NCI-H748 treated with DMSO at 0.1 percent for 48 hours (cell line): ENCODE results near the gene LIG4.
"Not testable (repeated sequence)": the region's sequence is repeated elsewhere in the genome, so short reads cannot be mapped to it uniquely, and the experiment has no call there.

Experiments used
- DNase-seq: peaks from one replicate; lab custom pipeline; 2025; lab: John Stamatoyannopoulos, UW

The LIG4 gene

DNA sequence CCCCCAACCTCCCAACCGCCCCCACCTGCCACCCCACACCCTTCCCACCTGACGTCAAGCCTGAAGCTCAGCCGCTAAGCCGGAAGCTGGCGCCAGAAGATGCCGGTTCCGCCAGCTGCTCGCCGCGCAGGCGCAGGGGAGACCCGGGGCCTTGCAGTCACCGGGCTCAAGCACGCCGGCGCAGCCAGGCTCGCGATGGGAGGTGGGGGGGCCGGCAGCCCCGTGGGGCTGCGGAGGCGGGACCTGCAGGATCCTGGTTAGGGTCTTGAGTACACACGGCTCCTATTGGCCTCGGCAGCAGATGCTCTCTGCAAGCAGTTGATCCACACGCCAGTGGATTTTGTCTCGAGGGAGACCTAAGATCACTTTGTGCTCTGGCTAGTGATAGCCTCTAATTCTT is at the start of gene LIG4:
LIG4 (minus strand) TSS at position 101 of the 400 bp plus-strand sequence. CDS start 4,268 bp downstream, outside the sequence.
- DNase-seq: peak; percentile 87

- no peak for DNase-seq
These were observed 48.5 kb upstream of the LIG4 start for GRCh38 chr13:108263621-108264355.

DNA sequence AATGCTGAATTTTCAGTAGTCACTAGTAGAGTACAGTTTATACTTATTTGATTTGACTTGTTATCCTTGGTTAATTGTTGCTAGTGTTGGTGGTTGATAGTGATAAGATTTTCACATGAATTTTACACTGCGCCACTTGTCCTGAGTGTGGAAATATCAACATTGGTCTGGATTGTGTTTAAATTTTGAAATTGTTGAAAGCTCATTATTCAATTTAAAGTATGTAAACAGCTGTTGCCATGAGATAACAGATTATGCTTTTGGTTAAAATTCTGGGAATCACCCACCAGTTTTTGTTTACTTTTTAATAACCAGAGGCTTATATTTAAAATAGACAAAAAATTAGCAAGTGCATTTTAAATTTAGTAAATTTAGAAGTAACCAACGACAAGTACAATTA is 41.9 kb upstream of the LIG4 start:
- no peak for DNase-seq

- no peak for DNase-seq
These were observed 33.8 kb upstream of the LIG4 start for GRCh38 chr13:108249150-108249549.

GRCh38 chr13:108230377-108230776 is 15.0 kb upstream of the LIG4 start:
- DNase-seq: no peak

DNA sequence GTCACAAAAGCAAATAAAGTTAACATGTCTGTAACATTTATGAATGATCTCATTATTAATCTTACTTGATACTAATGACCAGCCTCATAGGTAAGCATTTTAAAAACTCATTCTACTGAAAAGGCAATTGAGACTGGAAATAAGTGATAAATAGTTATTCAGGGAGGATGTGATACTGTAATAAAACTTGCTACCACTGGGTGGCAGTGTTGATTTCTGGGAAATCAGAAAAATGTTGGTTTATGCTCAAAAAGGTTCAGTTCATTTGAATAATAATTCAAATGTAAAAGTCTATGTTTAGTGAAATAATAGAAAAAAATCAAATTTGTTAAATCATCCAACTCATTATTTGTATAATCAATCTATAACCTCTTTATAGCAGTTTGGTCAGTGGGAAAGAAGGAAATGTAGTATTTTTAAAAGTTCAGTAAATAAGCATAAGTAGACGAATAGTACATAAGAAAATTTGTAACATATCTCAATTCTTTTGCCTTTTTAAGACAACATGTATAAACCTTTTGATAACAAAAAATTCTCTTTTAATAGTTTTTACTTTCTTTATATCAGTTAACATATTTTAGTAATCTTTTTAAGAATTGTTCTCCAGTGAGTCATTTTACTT is 12.4 kb upstream of the LIG4 start:
- peak; percentile 55 for DNase-seq

DNA sequence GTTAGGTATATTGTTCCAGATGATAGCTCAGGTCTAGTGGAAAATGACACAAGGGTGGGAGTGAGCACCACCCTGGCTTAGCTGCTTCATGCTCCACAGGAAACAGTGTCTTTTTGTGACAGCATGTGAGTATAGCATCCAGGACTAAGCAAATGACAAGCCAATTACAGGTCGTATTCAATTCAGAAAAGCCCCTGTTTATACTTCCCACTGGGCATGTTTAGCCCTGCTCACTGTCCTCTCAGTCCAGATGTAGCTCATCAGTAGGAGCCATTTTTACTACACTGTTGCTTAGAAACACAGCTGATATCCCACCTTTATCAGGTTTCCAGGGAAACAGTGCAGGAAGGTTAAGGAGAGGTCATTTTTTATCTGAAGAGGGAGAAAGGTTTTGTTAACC is 10.8 kb upstream of the LIG4 start:
- peak; percentile 99 for DNase-seq

GRCh38 chr13:108225440-108225839 is 10.1 kb upstream of the LIG4 start:
- no peak for DNase-seq

DNA sequence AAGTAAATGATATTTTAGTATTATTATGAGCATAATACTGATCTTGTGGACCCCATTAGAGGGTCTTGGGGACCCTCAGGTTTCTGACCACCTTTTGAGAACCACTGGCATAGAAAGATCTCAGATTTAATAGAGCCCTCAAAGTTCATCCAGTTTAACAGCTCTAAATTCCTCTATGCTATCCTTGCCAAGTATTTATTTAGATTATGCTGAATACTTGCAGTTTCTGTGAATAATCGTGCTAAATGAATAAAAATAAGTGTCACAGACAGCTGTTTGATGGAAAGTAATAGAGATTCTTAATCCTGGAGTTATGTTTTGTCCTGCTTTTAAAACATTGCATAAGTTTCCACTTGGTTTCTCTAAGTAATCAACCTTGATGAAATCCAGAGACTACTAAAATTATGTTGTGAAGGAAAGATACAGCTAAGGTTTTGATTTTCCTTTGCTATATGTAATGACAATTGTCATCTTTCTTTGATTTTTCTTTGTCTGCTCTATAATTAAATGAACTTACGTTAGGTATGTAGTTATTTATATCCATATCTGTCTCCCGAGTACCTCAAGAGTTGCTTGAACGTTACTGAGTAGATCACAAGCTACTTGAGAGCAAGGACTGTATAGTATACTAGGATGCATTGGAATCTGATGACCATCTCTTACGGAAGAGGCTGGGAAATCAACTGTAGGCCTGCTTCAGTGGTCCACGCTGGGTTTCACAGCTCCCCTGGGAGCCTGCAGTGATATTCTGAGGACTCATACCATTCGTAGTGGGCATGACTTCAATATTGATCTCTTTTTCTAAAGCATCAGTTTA is 8.6 kb upstream of the LIG4 start:
- no peak for DNase-seq

DNA sequence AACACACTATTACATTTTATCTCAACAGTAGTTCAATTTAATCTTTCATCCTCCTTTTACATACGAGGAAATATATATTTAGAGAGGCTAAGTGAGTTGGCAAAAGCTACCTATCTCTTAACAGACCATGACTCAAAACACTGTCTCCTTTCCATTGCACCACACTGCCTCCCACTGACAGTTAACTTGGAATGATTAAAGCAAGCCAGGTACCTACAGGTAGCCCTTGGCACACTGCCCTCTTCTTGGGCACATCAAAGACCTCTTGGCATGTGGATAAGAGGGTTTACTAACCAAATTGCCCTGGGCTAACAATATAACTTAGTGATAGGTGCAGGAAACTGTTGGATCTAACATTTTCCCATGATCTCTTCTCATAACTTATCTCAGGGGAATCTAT is 4.7 kb upstream of the LIG4 start:
- peak; percentile 58 for DNase-seq

DNA sequence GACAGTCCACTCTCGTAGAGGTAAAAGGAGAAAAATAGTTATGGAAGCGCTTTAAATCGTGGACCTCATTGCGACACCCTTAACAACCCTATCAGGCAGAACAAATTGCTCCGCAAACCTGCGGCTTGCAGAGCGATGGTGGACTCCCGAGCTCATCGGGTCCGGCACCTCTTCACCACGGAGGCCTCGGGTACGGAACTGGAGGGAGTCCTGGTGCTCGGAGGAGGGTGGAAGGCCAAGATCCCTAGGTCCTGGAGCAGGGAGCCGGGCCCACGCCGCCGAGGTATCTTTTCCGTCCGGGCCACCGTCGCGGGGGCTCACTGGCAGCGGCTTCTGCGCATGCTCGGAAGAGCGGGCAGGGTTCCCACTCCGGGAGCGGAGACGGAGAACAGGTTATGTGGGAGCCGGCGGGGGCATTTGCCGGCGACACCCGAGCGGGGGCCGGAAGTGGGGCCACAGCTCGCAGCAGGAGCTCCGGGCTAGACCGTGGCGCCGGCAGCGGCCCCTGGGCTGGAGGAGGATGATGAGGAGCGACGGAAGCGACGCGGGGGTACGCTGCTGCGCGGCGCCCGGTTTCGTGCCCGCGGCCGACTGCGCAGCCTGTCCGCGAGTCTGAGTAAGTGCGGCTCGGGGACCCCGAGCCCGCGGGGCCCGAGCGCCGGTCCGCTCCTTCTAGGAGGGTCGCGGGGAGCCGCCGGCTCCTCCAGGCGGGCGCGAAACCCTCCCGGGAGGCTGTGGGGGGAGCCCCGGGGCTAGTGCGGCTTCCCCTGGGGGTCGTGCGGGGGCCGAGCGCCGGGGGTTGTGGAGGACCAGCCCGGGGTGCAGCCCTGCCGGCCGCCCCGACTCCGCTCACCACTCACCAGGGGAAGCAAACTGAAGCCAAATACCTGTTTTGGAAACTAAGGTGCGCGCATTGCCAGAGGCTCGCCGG is 3.0 kb upstream of the LIG4 start, which contains the start of gene ABHD13:
ABHD13 (plus strand) TSS at position 349 of the 931 bp plus-strand sequence. CDS start 10,827 bp downstream, outside the sequence.
- DNase-seq: peak; percentile 87

GRCh38 chr13:108217307-108218043 is 2.1 kb upstream of the LIG4 start:
- DNase-seq: not testable (repeated sequence)

DNA sequence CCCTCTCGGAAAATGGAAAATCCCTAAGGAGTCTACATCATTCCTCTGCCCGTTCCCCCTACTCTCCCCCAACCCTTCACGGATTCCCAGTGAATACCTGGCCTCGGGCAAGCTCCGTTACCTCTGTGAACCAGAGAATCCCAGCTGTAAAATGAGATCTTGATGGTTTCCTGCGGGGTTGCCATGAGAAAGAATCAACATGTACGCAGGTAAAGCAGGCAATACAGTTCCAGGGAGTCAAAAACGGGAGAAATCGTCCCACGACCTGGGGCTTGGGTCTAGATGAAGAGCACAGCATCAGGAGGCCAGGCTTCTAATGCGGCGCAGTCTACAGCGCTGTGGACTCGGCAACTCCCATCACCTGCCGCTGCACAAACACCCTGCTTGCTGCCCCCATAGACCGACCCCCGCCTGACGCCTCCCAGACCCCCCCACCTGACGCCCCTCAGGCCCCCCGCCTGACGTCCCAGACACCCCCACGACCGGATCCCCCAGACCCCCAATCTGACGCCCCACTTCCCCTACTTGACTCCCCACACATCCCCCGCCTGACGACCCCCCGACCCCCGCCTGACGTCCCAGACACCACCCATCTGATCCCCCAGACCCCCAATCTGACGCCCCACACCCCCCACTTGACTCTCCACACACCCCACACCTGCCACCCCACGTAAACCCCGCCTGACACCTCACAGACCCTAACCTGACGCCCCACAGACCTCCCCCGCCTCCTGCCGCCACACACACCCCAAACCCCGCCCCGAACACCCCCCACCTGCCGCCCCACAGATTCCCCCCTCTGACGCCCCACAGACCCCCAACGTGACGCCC is 680 bp downstream of the LIG4 start:
- DNase-seq: peak; percentile 43

GRCh38 chr13:108213946-108214345 is 1.4 kb downstream of the LIG4 start:
- peak; percentile 26 for DNase-seq

GRCh38 chr13:108212886-108213285 is 2.5 kb downstream of the LIG4 start:
- no peak for DNase-seq

GRCh38 chr13:108210551-108210950 is 4.8 kb downstream of the LIG4 start:
- DNase-seq: no peak

DNA sequence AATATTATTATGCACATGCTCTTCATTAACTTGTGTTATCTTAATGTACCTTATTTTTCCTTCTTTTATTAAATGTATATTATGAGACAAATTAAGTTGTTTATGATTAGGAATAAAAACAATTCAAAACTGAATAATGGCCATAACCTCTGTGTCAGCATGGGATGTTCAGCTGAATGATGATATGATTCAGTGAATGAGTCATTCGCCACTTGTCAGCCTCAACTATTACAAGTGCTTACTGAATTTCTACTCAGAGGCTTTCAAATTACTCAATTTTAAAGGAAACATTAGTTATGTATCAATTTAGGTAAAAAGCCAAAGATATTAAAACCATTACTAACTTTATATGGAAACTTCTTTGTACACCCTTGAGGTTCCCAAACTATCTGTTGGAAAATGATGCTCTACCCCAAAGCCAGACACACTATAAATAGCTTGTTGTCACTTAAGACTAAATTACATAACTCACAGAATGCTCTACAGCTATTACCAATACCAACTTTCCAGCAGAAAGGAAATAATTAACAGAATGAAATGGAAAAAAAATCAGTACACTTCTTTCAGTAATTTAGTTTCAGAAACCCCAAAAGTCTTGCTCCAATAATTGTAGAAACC is 14.4 kb downstream of the LIG4 start:
- DNase-seq: no peak

- DNase-seq: no peak
These were observed 19.5 kb downstream of the LIG4 start for GRCh38 chr13:108195861-108196260.

- DNase-seq: no peak
These were observed 20.2 kb downstream of the LIG4 start for GRCh38 chr13:108195146-108195545.
